Large intestine (tissue), 3 donors: Measurements from ENCODE around the gene DDRGK1. TPM values are rescaled to one million over a fixed set of nuclear protein-coding genes. Genes with fewer than 3 reads are reported as not detected.

Experiments
- DNase-seq, 2 donors: peaks; one replicate each; pipeline versions ENCODE4 v3.0.0 to v3.0.0-alpha.2; 2013
- H3K27ac ChIP-seq: one replicate; pipeline ENCODE4 v1.5.1; 2013; ENCODE audit warnings: low read length
- H3K27me3 ChIP-seq: 2 replicates; pipeline ENCODE4 v1.6.1; 2013; ENCODE audit warnings: low read length; ENCODE audit not compliant: control insufficient read depth, insufficient read depth
- H3K36me3 ChIP-seq: 2 replicates; pipeline ENCODE4 v1.6.1; 2013; ENCODE audit warnings: low read length; ENCODE audit not compliant: control insufficient read depth, insufficient read depth
- H3K4me1 ChIP-seq: one replicate; pipeline ENCODE4 v1.6.1; 2013; ENCODE audit warnings: low read length; ENCODE audit not compliant: control insufficient read depth, insufficient read depth
- H3K4me3 ChIP-seq: one replicate; pipeline ENCODE4 v1.5.1; 2013; ENCODE audit warnings: low read length
- H3K9me3 ChIP-seq: one replicate; pipeline ENCODE4 v1.6.1; 2013; ENCODE audit warnings: mild to moderate bottlenecking, low read depth, low read length, moderate library complexity; ENCODE audit not compliant: control insufficient read depth
- WGBS: methylation state at CpG from one replicate; pipeline ENCODE4 v1.1.5; 2013; ENCODE audit warnings: low lambda C conversion rate; ENCODE audit not compliant: insufficient coverage; 5-methylcytosine and 5-hydroxymethylcytosine counted together
- polyA plus RNA-seq: library from polyadenylated mRNA; unstranded; fragments of 120-200 nt; gene quantifications from one replicate; pipeline ENCODE4 v1.2.1, GENCODE V29; 2013

DDRGK1 gene
- polyA plus RNA-seq, 1 donor, result 77.0 TPM

- no peak overlapping the region for H3K27ac ChIP-seq
- no peak overlapping the region for H3K4me3 ChIP-seq
- no CpG with 5 or more reads among the region's 45 CpGs for WGBS
- peaks cover 17% of the 10 kb centered on the region for H3K4me1 ChIP-seq
- H3K36me3 ChIP-seq, result no peaks in the 10 kb centered on the region
- H3K27me3 ChIP-seq, result no peaks in the 10 kb centered on the region
- peaks cover 7% of the 10 kb centered on the region for H3K9me3 ChIP-seq
- DNase-seq, result peak; percentile 23 to 36
Measured at GRCh38 chr20:3165473-3166337, 38.8 kb downstream of the DDRGK1 start.

- no peak for DNase-seq
- WGBS, result no CpG with 5 or more reads among the region's 41 CpGs
- Histone ChIP-seq H3K4me1 (peaks cover 17% of the 10 kb centered on the region), H3K9me3 (peaks cover 7% of the 10 kb centered on the region), H3K4me3 (no peak overlapping the region), H3K27me3 (no peaks in the 10 kb centered on the region), H3K36me3 (no peaks in the 10 kb centered on the region), H3K27ac (no peak overlapping the region)
Measured at GRCh38 chr20:3164763-3165410, 39.6 kb downstream of the DDRGK1 start.

- no peak for DNase-seq
- Histone ChIP-seq H3K27ac (no peak overlapping the region), H3K4me1 (peaks cover 15% of the 10 kb centered on the region), H3K9me3 (peaks cover 7% of the 10 kb centered on the region), H3K36me3 (no peaks in the 10 kb centered on the region), H3K4me3 (no peak overlapping the region), H3K27me3 (no peaks in the 10 kb centered on the region)
- WGBS, result 80% methylated on average over 1 of the region's 32 CpGs
Measured at GRCh38 chr20:3164043-3164762, 40.3 kb downstream of the DDRGK1 start.

GRCh38 chr20:3163099-3164042 lies 41.1 kb downstream of the DDRGK1 start:
- peaks cover 7% of the 10 kb centered on the region for H3K9me3 ChIP-seq
- H3K27me3 ChIP-seq, result no peaks in the 10 kb centered on the region
- H3K4me3 ChIP-seq, result no peak overlapping the region
- H3K27ac ChIP-seq, result no peak overlapping the region
- peaks cover 7% of the 10 kb centered on the region for H3K4me1 ChIP-seq
- H3K36me3 ChIP-seq, result no peaks in the 10 kb centered on the region
- WGBS, result 100% methylated on average over 2 of the region's 14 CpGs
- no peak for DNase-seq

- no peak for DNase-seq
- Histone ChIP-seq H3K4me1 (peaks cover 9% of the 10 kb centered on the region), H3K27me3 (no peaks in the 10 kb centered on the region), H3K36me3 (no peaks in the 10 kb centered on the region), H3K4me3 (no peak overlapping the region), H3K27ac (no peak overlapping the region), H3K9me3 (peaks cover 7% of the 10 kb centered on the region)
- WGBS, result 90% methylated on average over 2 of the region's 11 CpGs
Measured at GRCh38 chr20:3162080-3162611, 42.3 kb downstream of the DDRGK1 start.

- WGBS, result no CpG with 5 or more reads among the region's 5 CpGs
- Histone ChIP-seq H3K27ac (no peak overlapping the region), H3K27me3 (no peaks in the 10 kb centered on the region)
Measured at GRCh38 chr20:3161316-3162079, 43.0 kb downstream of the DDRGK1 start.

GRCh38 chr20:3160418-3160817 lies 44.1 kb downstream of the DDRGK1 start:
- no peaks in the 10 kb centered on the region for H3K27me3 ChIP-seq
- no CpG with 5 or more reads among the region's 6 CpGs for WGBS
- H3K9me3 ChIP-seq, result peaks cover 1% of the 10 kb centered on the region
- H3K27ac ChIP-seq, result no peak overlapping the region
- DNase-seq, result no peak
- H3K4me3 ChIP-seq, result peak overlapping the region; percentile 91
- no peaks in the 10 kb centered on the region for H3K36me3 ChIP-seq
- peaks cover 9% of the 10 kb centered on the region for H3K4me1 ChIP-seq

More at GRCh38 chr20:3161316-3162079, 43.0 kb downstream of the DDRGK1 start:
- DNase-seq, result no peak
- H3K4me3 ChIP-seq, result no peak overlapping the region
- H3K9me3 ChIP-seq, result peaks cover 7% of the 10 kb centered on the region
- H3K4me1 ChIP-seq, result peaks cover 9% of the 10 kb centered on the region
- no peaks in the 10 kb centered on the region for H3K36me3 ChIP-seq

- H3K36me3 ChIP-seq, result peaks cover 5% of the 10 kb centered on the region
- H3K4me1 ChIP-seq, result peaks cover 9% of the 10 kb centered on the region
- WGBS, result no CpG with 5 or more reads among the region's 10 CpGs
- no peak for DNase-seq
- H3K9me3 ChIP-seq, result no peaks in the 10 kb centered on the region
- H3K27me3 ChIP-seq, result no peaks in the 10 kb centered on the region
- H3K4me3 ChIP-seq, result peak overlapping the region; percentile 91
- H3K27ac ChIP-seq, result peak overlapping the region; percentile 70
Measured at GRCh38 chr20:3158968-3159431, 45.5 kb downstream of the DDRGK1 start.

- peaks cover 9% of the 10 kb centered on the region for H3K4me1 ChIP-seq
- peaks cover 9% of the 10 kb centered on the region for H3K36me3 ChIP-seq
- no peak overlapping the region for H3K27ac ChIP-seq
- WGBS, result 100% methylated on average over 1 of the region's 11 CpGs
- H3K4me3 ChIP-seq, result no peak overlapping the region
- no peaks in the 10 kb centered on the region for H3K9me3 ChIP-seq
- no peak for DNase-seq
- no peaks in the 10 kb centered on the region for H3K27me3 ChIP-seq
Measured at GRCh38 chr20:3157817-3158216, 46.7 kb downstream of the DDRGK1 start.
